Activated CD4-positive, alpha-beta T cell treated with anti-CD3 and anti-CD28 coated beads for 36 hours (primary cell): ENCODE data around the gene NAA50. TPM values are rescaled to one million over a fixed set of nuclear protein-coding genes. Genes with fewer than 3 reads are reported as not detected.

ENCODE experiments used
- total RNA-seq, 2 experiments: library from RNA; stranded (reverse); gene quantifications; one replicate each; pipeline ENCODE4 v1.2.3, GENCODE V29; 2021

The NAA50 gene
- total RNA-seq, 2 experiments from 2014 or later = 97.1 to 122 TPM

Other genes with a start within 250 kb of the NAA50 start
- 10 to 100 TPM; 31.9 to 32.8 TPM for gene SPICE1, start 231.1 kb downstream of the NAA50 start, total RNA-seq
- gene SIDT1, start 213.7 kb downstream of the NAA50 start, total RNA-seq = 10 to 100 TPM; 19.0 to 19.7 TPM
- 10 to 100 TPM; 12.9 to 19.6 TPM for gene USF3, start 49.6 kb downstream of the NAA50 start, total RNA-seq
- 10 to 100 TPM; 45.2 to 48.3 TPM for gene ATP6V1A, start 786 bp upstream of the NAA50 start, total RNA-seq
- gene GRAMD1C, start 92.5 kb upstream of the NAA50 start, total RNA-seq = under 1 TPM; 0.87 to 0.97 TPM
- gene ZDHHC23, start 201.8 kb upstream of the NAA50 start, total RNA-seq = 1 to 10 TPM; 4.5 to 5.1 TPM